ENCODE results near the gene NQO1.

Gene NQO1

GRCh38 chr16:69771651-69771967 is 45.2 kb upstream of the NQO1 start:
- ATAC-seq (ENCODE audit: insufficient read depth, low read depth): no peak

GRCh38 chr16:69769404-69769803 is 43.0 kb upstream of the NQO1 start:
- H3K4me1 ChIP-seq (ENCODE audit: insufficient read depth, low read length): no peaks in the 10 kb centered on the region
- no peaks in the 10 kb centered on the region for H3K27me3 ChIP-seq (ENCODE audit: insufficient read depth, low read length, poor library complexity)
- no peak overlapping the region for H3K27ac ChIP-seq (ENCODE audit: low read length)
- no peaks in the 10 kb centered on the region for H4K20me1 ChIP-seq (ENCODE audit: insufficient read depth, low read length)
- no peak overlapping the region for H3K9ac ChIP-seq (ENCODE audit: low read depth, low read length)
- H3K79me2 ChIP-seq (ENCODE audit: insufficient read depth, low read length): peaks cover 10% of the 10 kb centered on the region; the same call in 1 of the 2 replicates
- H3K4me2 ChIP-seq (ENCODE audit: insufficient read depth, low read length): no peak overlapping the region
- no peaks in the 10 kb centered on the region for H3K36me3 ChIP-seq (ENCODE audit: insufficient read depth, low read length)
- ATAC-seq (ENCODE audit: insufficient read depth, low read depth) (no peak), DNase-seq (no peak)
- no peak for TF ChIP-seq EZH2 (IDR thresholded peaks at IDR 0.05; ENCODE audit: borderline replicate concordance, low read depth, low read length, severe bottlenecking)
- TF ChIP-seq CTCF (IDR thresholded peaks at IDR 0.05; ENCODE audit: borderline replicate concordance, extremely low read depth, low read length, poor library complexity, severe bottlenecking): no peak
- no peaks in the 10 kb centered on the region for H3K9me3 ChIP-seq (ENCODE audit: insufficient read depth, low read length, severe bottlenecking)
- no peak overlapping the region for H3K4me3 ChIP-seq (ENCODE audit: low read depth in 1 of 2, low read length in 2 of 2)
- H2AFZ ChIP-seq (ENCODE audit: low read depth, low read length): no peak overlapping the region

More at GRCh38 chr16:69771651-69771967, 45.2 kb upstream of the NQO1 start:
- Histone ChIP-seq H3K9ac (ENCODE audit: low read depth, low read length) (no peak overlapping the region), H3K27ac (ENCODE audit: low read length) (no peak overlapping the region), H3K9me3 (ENCODE audit: insufficient read depth, low read length, severe bottlenecking) (peaks cover 9% of the 10 kb centered on the region), H3K4me1 (ENCODE audit: insufficient read depth, low read length) (no peaks in the 10 kb centered on the region), H3K27me3 (ENCODE audit: insufficient read depth, low read length, poor library complexity) (no peaks in the 10 kb centered on the region), H3K4me2 (ENCODE audit: insufficient read depth, low read length) (no peak overlapping the region), H3K4me3 (ENCODE audit: low read depth in 1 of 2, low read length in 2 of 2) (no peak overlapping the region), H3K36me3 (ENCODE audit: insufficient read depth, low read length) (no peaks in the 10 kb centered on the region), H4K20me1 (ENCODE audit: insufficient read depth, low read length) (no peaks in the 10 kb centered on the region), H3K79me2 (ENCODE audit: insufficient read depth, low read length) (peaks cover 13% of the 10 kb centered on the region; the same call in 1 of the 2 replicates), H2AFZ (ENCODE audit: low read depth, low read length) (no peak overlapping the region)
- TF ChIP-seq CTCF (IDR thresholded peaks at IDR 0.05; ENCODE audit: borderline replicate concordance, extremely low read depth, low read length, poor library complexity, severe bottlenecking) (no peak), EZH2 (IDR thresholded peaks at IDR 0.05; ENCODE audit: borderline replicate concordance, low read depth, low read length, severe bottlenecking) (no peak)
- DNase-seq: no peak

- no peaks in the 10 kb centered on the region for H3K36me3 ChIP-seq (ENCODE audit: insufficient read depth, low read length)
- DNase-seq (no peak), ATAC-seq (ENCODE audit: insufficient read depth, low read depth) (no peak)
- peaks cover 14% of the 10 kb centered on the region; the same call in 1 of the 2 replicates for H3K79me2 ChIP-seq (ENCODE audit: insufficient read depth, low read length)
- H3K4me2 ChIP-seq (ENCODE audit: insufficient read depth, low read length): no peak overlapping the region
- no peaks in the 10 kb centered on the region for H3K27me3 ChIP-seq (ENCODE audit: insufficient read depth, low read length, poor library complexity)
- no peak overlapping the region for H3K9ac ChIP-seq (ENCODE audit: low read depth, low read length)
- H3K4me1 ChIP-seq (ENCODE audit: insufficient read depth, low read length): peaks cover 3% of the 10 kb centered on the region; the same call in 1 of the 2 replicates
- no peak overlapping the region for H2AFZ ChIP-seq (ENCODE audit: low read depth, low read length)
- H3K27ac ChIP-seq (ENCODE audit: low read length): no peak overlapping the region
- no peaks in the 10 kb centered on the region for H3K9me3 ChIP-seq (ENCODE audit: insufficient read depth, low read length, severe bottlenecking)
- H4K20me1 ChIP-seq (ENCODE audit: insufficient read depth, low read length): no peaks in the 10 kb centered on the region
- no peak for TF ChIP-seq CTCF (IDR thresholded peaks at IDR 0.05; ENCODE audit: borderline replicate concordance, extremely low read depth, low read length, poor library complexity, severe bottlenecking)
- TF ChIP-seq EZH2 (IDR thresholded peaks at IDR 0.05; ENCODE audit: borderline replicate concordance, low read depth, low read length, severe bottlenecking): no peak
- H3K4me3 ChIP-seq (ENCODE audit: low read depth in 1 of 2, low read length in 2 of 2): no peak overlapping the region
Observed at GRCh38 chr16:69768666-69769065, 42.3 kb upstream of the NQO1 start.

All from DND-41 (cell line).